ENCODE results near the gene E4F1. TPM values are rescaled to one million over a fixed set of nuclear protein-coding genes. Genes with fewer than 3 reads are reported as not detected.

E4F1 gene
- total and polyA plus RNA-seq, 2 of the 8 experiments (the other 6 are each of a cell fraction or from before 2014, with no cell fraction given) = 22.2 to 27.0 TPM

- 94% methylated on average over 10 of the region's 12 CpGs; no CpG with 5 or more reads in 1 of the 2 experiments for WGBS, 2 experiments (ENCODE audit: extremely low coverage in 1 of 2, insufficient coverage in 1 of 2, insufficient read length in 1 of 2, insufficient replicate concordance in 2 of 2, low coverage in 1 of 2, low lambda C conversion rate in 2 of 2, missing lambda C conversion rate in 1 of 2)
- no peaks in the 10 kb centered on the region for H3K23me2 ChIP-seq (ENCODE audit: low read depth, low read length)
- no peak overlapping the region for H3K4me3 ChIP-seq (ENCODE audit: extremely low read depth in 1 of 4, insufficient read depth in 2 of 4, low read depth in 3 of 4, low read length in 4 of 4)
- DNase-seq (ENCODE audit: low read depth in 1 of 2, low spot score in 2 of 2) (no peak), FAIRE-seq (no peak)
- H3K36me3 ChIP-seq (ENCODE audit: control insufficient read depth in 2 of 4, insufficient read depth in 4 of 4, low read length in 3 of 4) = peaks cover 0 to 40% (median 4%) of the 10 kb centered on the region in 4 experiments; a peak in 5 of 8 replicates
- H3K9me3 ChIP-seq (ENCODE audit: insufficient read depth in 2 of 2, low read depth in 1 of 2, low read length in 1 of 2) = no peaks in the 10 kb centered on the region
- no peak overlapping the region for H2AFZ ChIP-seq (ENCODE audit: low read length)
- H2BK15ac ChIP-seq (ENCODE audit: low read length) = no peak overlapping the region
- H4K5ac ChIP-seq (ENCODE audit: insufficient read length, low read depth, low read length) = no peak overlapping the region
- H2BK20ac ChIP-seq (ENCODE audit: low read length) = no peak overlapping the region
- H3K27ac ChIP-seq (ENCODE audit: low read depth, low read length) = no peak overlapping the region
- H4K91ac ChIP-seq (replicated peaks; ENCODE audit: insufficient read length, low read length) = no peak overlapping the region
- H2BK5ac ChIP-seq (ENCODE audit: low read depth, low read length) = no peak overlapping the region
- no peak overlapping the region for H3K9ac ChIP-seq (replicated peaks in 1 of 4; ENCODE audit: extremely low read depth in 1 of 4, low read depth in 3 of 4, low read length in 3 of 4)
- no peaks in the 10 kb centered on the region for H3K27me3 ChIP-seq (replicated peaks in 1 of 4; ENCODE audit: control insufficient read depth in 3 of 4, extremely low read depth in 1 of 4, insufficient read depth in 3 of 4, low read length in 3 of 4)
- H3K79me2 ChIP-seq (ENCODE audit: control insufficient read depth in 1 of 2, insufficient read depth in 2 of 2, low read length in 2 of 2) = peaks cover 3 to 26% of the 10 kb centered on the region in 2 experiments; a peak in 2 of 4 replicates
- ChIA-PET POLR2A (ENCODE audit: partially characterized antibody) (interaction anchor here (1.2 to 6.7 kb wide), 5 partner anchors 10 to 79 kb away, joined by 3 to 37 read pairs (median 3); partner anchors contain the start of genes BRICD5, ECI1 and TRAF7), CTCF (ENCODE audit: partially characterized antibody) (no interaction called here)
- no peaks in the 10 kb centered on the region for H3K4me1 ChIP-seq (replicated peaks in 1 of 4; ENCODE audit: control insufficient read depth in 3 of 4, insufficient read depth in 4 of 4, low read length in 3 of 4)
- no peak overlapping the region for H4K8ac ChIP-seq (ENCODE audit: extremely low read depth, insufficient read depth, low read length)
- no peak overlapping the region for H3K56ac ChIP-seq (replicated peaks; ENCODE audit: insufficient read length, low read depth, low read length)
- peaks cover 9 to 15% of the 10 kb centered on the region in 2 experiments for H4K20me1 ChIP-seq (replicated peaks in 1 of 2; ENCODE audit: control insufficient read depth in 1 of 2, insufficient read depth in 2 of 2, low read length in 2 of 2)
- H3K4me2 ChIP-seq (ENCODE audit: insufficient read depth in 1 of 2, low read depth in 2 of 2, low read length in 2 of 2) = no peak overlapping the region
- H2AK5ac ChIP-seq (ENCODE audit: low read depth, low read length) = no peak overlapping the region
- H2BK12ac ChIP-seq (ENCODE audit: low read depth, low read length) = no peak overlapping the region
- H3K23ac ChIP-seq (ENCODE audit: insufficient read length) = no peak overlapping the region
- no peak overlapping the region for H3K18ac ChIP-seq (ENCODE audit: extremely low read depth, low read length)
- H3K4ac ChIP-seq (replicated peaks; ENCODE audit: insufficient read length, low read depth, low read length) = no peak overlapping the region
- peaks cover 3% of the 10 kb centered on the region; the same call in 1 of the 2 replicates for H3K79me1 ChIP-seq (ENCODE audit: low read depth, low read length)
- H2BK120ac ChIP-seq (replicated peaks; ENCODE audit: low read depth, low read length) = no peak overlapping the region
- no peak overlapping the region for H3K14ac ChIP-seq (ENCODE audit: insufficient read length)
- TF ChIP-seq JUND (IDR thresholded peaks at IDR 0.05; ENCODE audit: low read length) (no peak), POLR2AphosphoS5 (IDR thresholded peaks at IDR 0.05; ENCODE audit: low read depth, low read length) (no peak), SIX5 (IDR thresholded peaks at IDR 0.05; ENCODE audit: low read depth, low read length) (no peak), EGR1 (IDR thresholded peaks at IDR 0.05; ENCODE audit: borderline replicate concordance, low read depth, low read length) (no peak), MAFK (IDR thresholded peaks at IDR 0.05; ENCODE audit: low read depth, low read length) (no peak), ATF3 (IDR thresholded peaks at IDR 0.05; ENCODE audit: insufficient read depth, low read depth, low read length) (no peak), POLR2A (IDR thresholded peaks at IDR 0.05; ENCODE audit: control extremely low read depth in 1 of 2, low read depth in 2 of 2, low read length in 2 of 2) (no peak), YY1 (IDR thresholded peaks at IDR 0.05; ENCODE audit: low read depth, low read length) (no peak), E2F6 (IDR thresholded peaks at IDR 0.05) (no peak), TBP (IDR thresholded peaks at IDR 0.05; ENCODE audit: low read depth, low read length) (no peak), NANOG (IDR thresholded peaks at IDR 0.05; ENCODE audit: insufficient read depth, low read depth, low read length, poor library complexity, severe bottlenecking) (no peak), SP4 (IDR thresholded peaks at IDR 0.05; ENCODE audit: low read length) (no peak), CTBP2 (IDR thresholded peaks at IDR 0.05; ENCODE audit: borderline replicate concordance, insufficient read depth, insufficient read length, low read length) (no peak), HDAC2 (IDR thresholded peaks at IDR 0.05; ENCODE audit: borderline replicate concordance in 1 of 2, low read depth in 2 of 2, low read length in 2 of 2) (no peak)
Measured at GRCh38 chr16:2229091-2229490, 5.7 kb downstream of the E4F1 start.
